Measurements from ENCODE around the gene WDR76.

The WDR76 gene

GRCh38 chr15:43915631-43916325 is 89.0 kb downstream of the WDR76 start:
- DNase-seq: no peak

- DNase-seq: no peak
These were observed 89.5 kb downstream of the WDR76 start for GRCh38 chr15:43916326-43916660.

All from NCI-H1930 (cell line).